RWPE1 (cell line): ENCODE results near the gene STAG1.
"Not testable (repeated sequence)": the region's sequence is repeated elsewhere in the genome, so short reads cannot be mapped to it uniquely, and the experiment has no call there.

ENCODE experiments used
- CTCF ChIA-PET: fragments of 350-600 bp; sonication (Branson Sonifier 250); formaldehyde crosslinking; extraction: SDS; loops from one replicate; lab custom pipeline; 2021; lab: Yijun Ruan, JAX
- POLR2A ChIA-PET: fragments of 400-600 bp; formaldehyde crosslinking; extraction: SDS; loops from one replicate; lab custom pipeline; 2020; ENCODE audit warnings: antibody characterized with exemption; ENCODE audit not compliant: low non-redundant PET; lab: Yijun Ruan, JAX
- DNase-seq: peaks from one replicate; pipeline ENCODE4 v3.0.0; 2012; ENCODE audit warnings: low spot score
- H3K27ac ChIP-seq: fragments of 450-650 bp; 2 replicates; pipeline ENCODE4 v1.5.1; 2017
- CTCF ChIP-seq: fragments of 450-650 bp; conservative IDR thresholded peaks from 2 replicates; pipeline ENCODE4 v1.5.1; 2017; ENCODE audit warnings: low read depth, mild to moderate bottlenecking

Gene STAG1

GRCh38 chr3:136645915-136646314, 106.3 kb downstream of the STAG1 start:
- no peak for TF ChIP-seq CTCF
- CTCF ChIA-PET, result no interaction called here
- DNase-seq, result no peak
- no peak overlapping the region for H3K27ac ChIP-seq
- POLR2A ChIA-PET, result no interaction called here

GRCh38 chr3:136644212-136644611, 108.0 kb downstream of the STAG1 start:
- no peak for DNase-seq
- H3K27ac ChIP-seq, result no peak overlapping the region
- ChIA-PET POLR2A (no interaction called here), CTCF (interaction anchor here (0.6 kb wide), 2 partner anchors 13 to 171 kb away, joined by 3 read pairs; no protein-coding TSS in a partner anchor)
- TF ChIP-seq CTCF, result no peak

GRCh38 chr3:136643380-136643779, 108.8 kb downstream of the STAG1 start:
- H3K27ac ChIP-seq, DNase-seq, POLR2A ChIA-PET: not testable (repeated sequence)
- CTCF ChIA-PET, result interaction anchor here (0.8 kb wide), 1 partner anchor 110 kb away, joined by 3 read pairs; no protein-coding TSS in a partner anchor

GRCh38 chr3:136642711-136643110, 109.5 kb downstream of the STAG1 start:
- ChIA-PET CTCF (interaction anchor here (0.8 kb wide), 1 partner anchor 111 kb away, joined by 3 read pairs; no protein-coding TSS in a partner anchor), POLR2A (no interaction called here)
- no peak for TF ChIP-seq CTCF
- no peak for DNase-seq
- no peak overlapping the region for H3K27ac ChIP-seq

GRCh38 chr3:136639069-136639468, 113.1 kb downstream of the STAG1 start:
- no peak for TF ChIP-seq CTCF
- ChIA-PET POLR2A (interaction anchor here (0.6 kb wide), 1 partner anchor 442 kb away, joined by 5 read pairs; no protein-coding TSS in a partner anchor), CTCF (no interaction called here)
- no peak overlapping the region for H3K27ac ChIP-seq
- no peak for DNase-seq

- no peak for TF ChIP-seq CTCF
- no peak for DNase-seq
- ChIA-PET CTCF (no interaction called here), POLR2A (interaction anchor here (0.7 kb wide), 1 partner anchor 27 kb away, joined by 3 read pairs; no protein-coding TSS in a partner anchor)
- H3K27ac ChIP-seq, result no peak overlapping the region
Observed at GRCh38 chr3:136637176-136637575, 115.0 kb downstream of the STAG1 start.

GRCh38 chr3:136634821-136635220, 117.4 kb downstream of the STAG1 start:
- CTCF ChIA-PET, result no interaction called here
- DNase-seq, result no peak
- H3K27ac ChIP-seq, result no peak overlapping the region
- TF ChIP-seq CTCF, result no peak
- POLR2A ChIA-PET, result no interaction called here
